GM21576 (cell line): Measurements from ENCODE around the gene MREG.
"Not testable (repeated sequence)": the region's sequence is repeated elsewhere in the genome, so short reads cannot be mapped to it uniquely, and the experiment has no call there.

Source experiments
- ATAC-seq: cut with Tn5 transposase; IDR thresholded peaks from one replicate; pipeline ENCODE4 v1.9.1; 2021; ENCODE audit warnings: mild to moderate bottlenecking, moderate library complexity; ENCODE audit not compliant: unreplicated experiment

The MREG gene

DNA sequence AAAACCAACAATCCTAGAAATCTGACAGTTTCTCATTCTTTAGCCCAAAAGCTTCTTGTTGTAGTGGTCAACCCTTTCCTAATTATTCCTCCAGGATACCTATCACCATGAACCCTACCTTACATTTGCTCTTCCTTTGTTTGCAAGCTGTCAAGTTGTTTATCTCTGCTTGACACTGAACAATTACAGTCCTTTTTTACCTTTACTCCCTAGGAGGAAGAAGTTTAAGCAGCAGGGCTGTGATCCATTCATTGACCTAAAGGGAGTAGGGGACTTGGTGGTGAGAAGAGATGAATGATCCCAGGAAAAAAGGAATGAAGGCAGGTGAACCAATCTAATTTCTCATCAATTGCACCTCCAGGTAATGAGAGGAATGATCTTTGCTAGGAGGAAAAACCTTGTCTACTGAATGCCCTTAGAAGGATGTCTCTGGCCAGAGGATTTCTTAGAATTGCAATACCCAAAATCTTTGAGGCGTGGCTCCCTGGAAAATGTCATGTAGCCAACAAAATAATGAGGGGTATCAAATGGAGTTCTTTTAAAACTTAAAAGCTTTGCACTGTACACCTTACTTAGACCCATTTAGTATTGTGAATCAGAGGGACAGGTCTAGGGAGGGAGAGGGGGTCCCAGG, 47.7 kb downstream of the MREG start:
- no peak for ATAC-seq

DNA sequence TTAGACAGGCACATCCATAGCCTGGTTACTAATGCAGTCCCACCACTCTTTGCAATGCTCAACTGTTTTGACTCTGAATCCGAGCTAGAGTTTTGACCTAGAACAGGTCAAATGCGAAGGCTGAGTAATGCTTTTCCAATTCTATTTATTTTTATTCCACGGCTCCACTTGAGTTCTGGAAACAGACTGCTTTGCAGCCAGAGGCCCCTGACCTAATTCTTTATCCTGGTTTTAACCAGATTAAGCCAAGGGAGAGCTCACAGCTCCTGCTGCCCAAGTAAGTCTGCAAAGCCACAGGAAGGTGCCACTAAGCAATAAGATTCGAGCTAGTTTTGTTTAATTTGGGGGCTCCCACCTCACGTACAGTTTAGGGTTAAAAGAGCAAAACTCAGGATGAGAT, 51.4 kb downstream of the MREG start:
- ATAC-seq: no peak

DNA sequence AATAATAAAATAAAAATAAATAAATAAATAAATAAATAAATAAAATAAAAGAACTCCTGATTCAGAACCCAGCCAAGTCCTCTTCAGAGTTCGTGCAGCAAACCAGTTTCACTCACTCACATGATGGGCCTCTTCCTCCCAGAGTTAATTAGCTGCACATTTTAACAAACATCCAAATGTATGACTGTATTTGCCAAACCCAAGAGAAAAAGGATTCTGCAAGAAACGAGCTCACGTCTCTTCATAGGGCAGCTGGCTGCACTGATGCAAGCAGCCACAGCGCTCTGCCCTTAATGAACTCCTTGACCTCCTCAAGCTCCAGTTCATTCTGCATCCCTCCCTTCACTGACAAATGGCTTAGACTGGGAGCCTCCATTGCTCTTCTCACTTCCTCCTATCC, 55.1 kb downstream of the MREG start:
- no peak for ATAC-seq

DNA sequence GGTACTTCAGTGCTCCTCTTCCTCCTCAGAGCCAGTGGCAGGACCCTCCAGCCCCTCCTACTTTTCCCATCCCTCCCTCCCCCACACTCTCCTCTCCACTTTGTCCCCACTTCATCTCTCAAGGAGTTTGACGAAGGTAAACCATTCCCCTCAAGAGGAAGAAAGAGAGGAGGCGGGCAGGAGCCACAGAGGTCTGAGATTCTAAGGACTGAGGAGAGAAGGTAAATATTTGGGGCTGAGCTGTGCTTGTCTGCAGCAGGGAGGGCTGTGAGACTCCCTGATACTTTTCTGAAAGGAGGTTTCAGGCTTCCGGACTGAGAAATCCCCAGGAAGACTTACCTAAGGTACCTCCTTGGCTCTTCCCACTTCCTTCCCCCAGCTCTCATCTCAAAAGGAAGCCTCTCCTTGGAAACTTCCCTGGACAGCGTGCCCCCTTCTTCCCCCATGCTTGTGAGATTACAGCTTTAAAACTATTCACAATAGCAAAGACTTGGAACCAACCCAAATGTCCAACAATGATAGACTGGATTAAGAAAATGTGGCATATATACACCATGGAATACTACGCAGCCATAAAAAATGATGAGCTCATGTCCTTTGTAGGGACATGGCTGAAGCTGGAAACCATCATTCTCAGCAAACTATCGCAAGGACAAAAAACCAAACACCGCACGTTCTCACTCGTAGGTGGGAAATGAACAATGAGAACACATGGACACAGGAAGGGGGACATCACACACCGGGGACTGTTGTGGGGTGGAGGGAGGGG, 55.8 kb downstream of the MREG start:
- ATAC-seq: not testable (repeated sequence)

DNA sequence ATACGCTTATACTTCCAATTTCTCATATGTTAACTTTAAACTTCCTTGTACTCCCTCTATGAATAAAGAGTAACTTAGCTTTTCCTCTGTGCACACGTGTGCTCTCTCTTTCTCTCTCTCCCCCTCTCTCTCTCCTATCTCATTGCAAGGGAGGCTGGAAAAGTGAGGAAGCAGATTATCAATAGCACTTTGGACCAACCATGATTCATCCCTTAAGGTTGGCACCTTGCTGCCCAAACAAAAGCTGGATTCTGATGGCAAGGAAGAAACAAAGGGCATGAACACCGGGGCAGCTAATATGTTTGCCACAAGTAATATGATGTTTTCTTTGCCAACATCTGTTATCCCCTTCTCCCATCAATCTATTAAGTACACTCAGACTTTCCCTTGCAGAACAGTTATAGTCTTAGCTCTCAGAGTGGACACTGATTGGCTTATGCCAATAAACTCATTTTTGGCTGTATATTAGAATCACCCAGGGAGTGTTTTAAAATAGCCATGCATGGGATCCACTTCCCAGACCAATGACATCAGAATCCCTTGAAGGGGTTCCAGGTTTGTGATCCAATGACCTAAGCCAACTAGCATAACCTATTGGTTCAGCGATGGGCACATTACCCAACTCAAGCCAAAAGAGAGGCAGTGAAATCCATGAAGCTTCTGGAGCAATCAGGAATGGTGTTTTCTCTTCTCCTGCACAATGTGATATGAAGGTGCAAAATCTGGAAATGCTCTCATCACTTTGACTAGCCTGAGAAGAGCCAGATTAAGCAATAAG, 60.3 kb downstream of the MREG start:
- no peak for ATAC-seq

GRCh38 chr2:215951558-215951957, 61.8 kb downstream of the MREG start:
- ATAC-seq: no peak

- ATAC-seq: peak; percentile 78
These were observed 63.4 kb downstream of the MREG start for GRCh38 chr2:215949991-215950404.

DNA sequence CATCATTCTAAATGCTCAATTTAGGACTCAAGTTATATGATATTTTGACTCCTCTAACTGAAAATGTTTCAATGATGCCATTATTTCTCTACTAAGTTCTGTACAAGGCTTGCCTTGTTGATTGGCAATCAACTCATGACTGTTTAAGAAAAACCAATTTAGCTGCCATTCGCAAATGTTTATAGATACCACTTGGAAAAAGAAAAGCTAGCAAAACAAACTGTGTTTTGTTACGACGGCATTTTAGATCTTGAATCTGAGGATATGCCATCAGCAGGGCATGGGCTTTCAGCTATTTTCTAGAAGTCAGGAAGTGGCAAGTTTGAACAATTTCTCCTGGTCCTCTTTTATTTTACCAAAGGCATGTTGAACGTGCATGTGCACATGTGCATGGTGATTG, 65.3 kb downstream of the MREG start:
- no peak for ATAC-seq

DNA sequence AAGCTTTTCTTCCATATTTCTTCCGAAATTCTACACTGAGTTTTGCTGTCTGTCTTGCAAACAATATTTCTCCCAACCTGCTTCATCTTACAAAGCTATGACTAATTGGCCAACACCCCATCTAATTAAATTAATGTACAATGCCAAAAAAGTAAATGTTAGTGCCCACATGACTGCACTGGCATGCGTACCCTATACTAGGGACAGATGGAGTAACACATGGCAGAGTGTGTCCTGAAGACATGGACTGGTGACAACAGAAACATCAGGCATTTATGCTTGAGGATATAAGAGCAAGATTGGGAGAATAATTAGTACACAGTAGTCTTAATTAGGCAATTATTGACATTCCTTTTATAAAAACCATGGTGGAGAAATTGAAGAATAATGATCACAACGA, 66.8 kb downstream of the MREG start:
- ATAC-seq: no peak

- no peak for ATAC-seq
These were observed 71.2 kb downstream of the MREG start for GRCh38 chr2:215942194-215942593.

GRCh38 chr2:215941726-215942125, 71.6 kb downstream of the MREG start:
- no peak for ATAC-seq

DNA sequence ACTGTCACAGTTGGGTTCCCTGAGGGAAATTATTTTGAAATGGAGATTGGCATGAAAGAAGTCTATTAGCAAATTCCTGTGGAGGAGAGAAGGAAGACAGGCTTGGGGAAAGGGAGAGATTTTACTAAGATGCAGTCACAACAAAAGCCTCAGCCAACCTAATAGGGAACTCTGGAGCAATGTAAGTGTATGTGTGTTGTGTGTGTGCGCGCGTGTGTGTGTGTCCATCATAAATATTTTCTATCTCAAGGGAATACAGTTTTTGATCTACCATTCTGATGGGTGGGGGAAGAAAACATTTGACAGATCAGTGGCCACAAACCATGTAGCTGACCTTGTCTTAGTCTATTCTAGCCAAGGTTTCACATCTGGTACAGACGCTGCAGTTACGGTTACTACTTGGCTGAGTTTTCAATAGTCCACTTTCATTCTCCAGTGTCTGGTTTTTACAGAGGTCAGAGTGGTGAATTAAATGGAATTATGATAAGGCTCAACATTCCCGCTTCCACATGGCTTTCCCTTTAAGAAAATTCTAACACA, 72.6 kb downstream of the MREG start:
- no peak for ATAC-seq

GRCh38 chr2:215937190-215937589, 76.2 kb downstream of the MREG start:
- no peak for ATAC-seq

DNA sequence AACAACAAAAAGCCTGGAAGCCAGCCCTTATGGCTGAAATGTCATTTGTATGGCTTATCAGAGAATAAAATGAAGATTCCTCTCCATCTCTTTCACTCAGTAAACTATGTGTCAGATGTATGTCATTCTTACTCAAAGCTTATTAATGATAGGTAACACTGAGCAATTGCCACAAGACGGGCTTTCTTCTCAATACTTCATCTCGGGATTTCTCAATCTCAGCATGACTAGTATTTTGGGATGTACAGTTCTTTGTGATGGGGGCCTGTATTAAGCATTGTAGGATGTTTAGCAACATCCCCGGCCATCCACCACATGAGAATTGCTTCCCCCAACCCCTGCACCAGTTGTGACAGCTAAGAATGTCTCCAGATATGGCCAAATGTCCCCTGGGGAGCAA, 80.2 kb downstream of the MREG start:
- ATAC-seq: no peak

- peak; percentile 93 for ATAC-seq
These were observed 82.0 kb downstream of the MREG start for GRCh38 chr2:215931256-215931903.

GRCh38 chr2:215930505-215931253, 82.7 kb downstream of the MREG start:
- no peak for ATAC-seq

- no peak for ATAC-seq
These were observed 83.6 kb downstream of the MREG start for GRCh38 chr2:215929602-215930335.

DNA sequence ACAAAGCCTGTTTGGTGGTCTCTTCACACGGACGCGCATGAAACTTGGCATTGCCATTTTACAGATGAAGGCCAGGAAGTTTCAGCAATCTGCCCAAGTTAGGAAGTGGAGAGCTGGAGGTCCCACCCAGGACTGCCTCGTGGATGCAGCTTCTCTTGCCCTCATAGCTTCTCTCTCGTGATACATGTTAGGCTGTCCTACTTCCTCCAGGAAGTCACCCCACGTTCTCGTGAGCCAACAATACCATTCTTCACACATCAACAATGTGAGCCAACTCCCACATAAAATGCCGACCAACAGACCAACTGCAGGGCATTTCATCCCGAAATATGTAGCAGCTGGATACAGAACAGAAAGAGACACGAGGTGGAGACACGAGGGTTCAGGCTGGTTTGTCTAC, 85.3 kb downstream of the MREG start:
- ATAC-seq: no peak

DNA sequence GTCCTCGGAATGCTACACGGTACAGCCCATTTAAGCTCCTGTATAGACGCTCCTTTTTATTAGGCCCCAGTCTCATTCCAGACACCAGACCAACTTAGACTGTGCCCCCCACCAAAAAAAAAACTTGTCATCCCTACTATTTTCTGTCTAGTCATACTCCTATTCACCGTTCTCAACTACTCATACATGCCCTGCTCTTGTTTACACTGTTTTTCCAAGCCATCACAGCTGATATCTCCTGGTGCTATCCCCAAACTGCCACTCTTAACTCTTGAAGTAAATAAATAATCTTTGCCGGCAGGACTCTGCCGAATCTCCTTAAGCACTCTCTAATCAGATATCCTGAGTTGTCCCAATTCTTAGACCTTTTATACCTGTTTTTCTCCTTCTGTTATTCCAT, 86.4 kb downstream of the MREG start:
- not testable (repeated sequence) for ATAC-seq

GRCh38 chr2:215921895-215922294, 91.5 kb downstream of the MREG start:
- no peak for ATAC-seq
